GM21526 (cell line): Measurements from ENCODE around the gene GRM1.

Source experiments
- ATAC-seq: cut with Tn5 transposase; IDR thresholded peaks from one replicate; pipeline ENCODE4 v1.9.1; 2021; ENCODE audit warnings: moderate library complexity; ENCODE audit not compliant: unreplicated experiment, low FRiP score

The GRM1 gene

GRCh38 chr6:146361128-146361924 is 332.5 kb downstream of the GRM1 start:
- ATAC-seq: no peak

- no peak for ATAC-seq
These were observed 335.2 kb downstream of the GRM1 start for GRCh38 chr6:146363838-146364607.

GRCh38 chr6:146364816-146365594 is 336.1 kb downstream of the GRM1 start:
- no peak for ATAC-seq

GRCh38 chr6:146367061-146367460 is 338.2 kb downstream of the GRM1 start:
- ATAC-seq: no peak

GRCh38 chr6:146369866-146370265 is 341.0 kb downstream of the GRM1 start:
- ATAC-seq: no peak

GRCh38 chr6:146381486-146381885 is 352.6 kb downstream of the GRM1 start:
- no peak for ATAC-seq

GRCh38 chr6:146388736-146389364 is 360.0 kb downstream of the GRM1 start:
- no peak for ATAC-seq

- ATAC-seq: no peak
These were observed 360.9 kb downstream of the GRM1 start for GRCh38 chr6:146389740-146390139.

- no peak for ATAC-seq
These were observed 368.8 kb downstream of the GRM1 start for GRCh38 chr6:146397638-146398037.

GRCh38 chr6:146402476-146402875 is 373.6 kb downstream of the GRM1 start:
- no peak for ATAC-seq

GRCh38 chr6:146408583-146408982 is 379.7 kb downstream of the GRM1 start:
- no peak for ATAC-seq

- ATAC-seq: no peak
These were observed 382.2 kb downstream of the GRM1 start for GRCh38 chr6:146410851-146411595.

GRCh38 chr6:146419576-146419975 is 390.7 kb downstream of the GRM1 start:
- no peak for ATAC-seq

- ATAC-seq: no peak
These were observed 391.4 kb downstream of the GRM1 start for GRCh38 chr6:146420255-146420654.

- no peak for ATAC-seq
These were observed 394.0 kb downstream of the GRM1 start for GRCh38 chr6:146422789-146423375.

- ATAC-seq: no peak
These were observed 394.6 kb downstream of the GRM1 start for GRCh38 chr6:146423452-146423851.

GRCh38 chr6:146426516-146426915 is 397.7 kb downstream of the GRM1 start:
- no peak for ATAC-seq

GRCh38 chr6:146429831-146430230 is 401.0 kb downstream of the GRM1 start:
- ATAC-seq: no peak

- ATAC-seq: no peak
These were observed 405.2 kb downstream of the GRM1 start for GRCh38 chr6:146433881-146434731.
